HepG2 (cell line): Measurements from ENCODE around the gene TEX12. TPM values are rescaled to one million over a fixed set of nuclear protein-coding genes. Genes with fewer than 3 reads are reported as not detected.

Experiments used
- ATAC-seq: fragments of 200-7000 bp; cut with Tn5 transposase; 3 replicates; pipeline ENCODE4 v1.9.1; 2020; ENCODE audit warnings: mild to moderate bottlenecking, moderate library complexity
- BruUV-seq: library from RNA; stranded (reverse); fragments of 400-500 nt; replicated peaks from 2 replicates; lab custom pipeline; 2021; lab: Mats Ljungman, UMichigan
- CTCF ChIA-PET: fragments of 300-600 bp; formaldehyde crosslinking; extraction: SDS; loops from one replicate; lab custom pipeline; 2021; ENCODE audit warnings: low total read pairs, inconsistent platforms, low intra/inter-chr PET ratio; lab: Yijun Ruan, JAX
- POLR2A ChIA-PET: fragments of 350-600 bp; sonication (Branson Sonifier 250); formaldehyde crosslinking; loops from one replicate; lab custom pipeline; 2020; ENCODE audit warnings: antibody characterized with exemption, inconsistent platforms; lab: Yijun Ruan, JAX
- DNase-seq: peaks from one replicate; pipeline ENCODE4 v3.0.0-alpha.2; 2015; ENCODE audit warnings: low spot score
- FAIRE-seq: peaks from 3 replicates; lab custom pipeline; 2011; peaks lifted over from hg19 to GRCh38; lab: Jason Lieb, UNC
- H2AFZ ChIP-seq: one replicate; pipeline ENCODE4 v1.6.1; 2011; ENCODE audit warnings: low read length, inconsistent platforms
- H3K27ac ChIP-seq: fragments of 300-600 bp; 3 replicates; pipeline ENCODE4 v1.8.0; 2011; ENCODE audit warnings: mixed run types, mild to moderate bottlenecking, mixed read lengths, low read length, inconsistent platforms; ENCODE audit not compliant: insufficient read depth; ENCODE audit errors: extremely low read length
- H3K27me3 ChIP-seq, 2 experiments: fragments of 200-600 bp in 1 of 2; 2 replicates in 1 of 2; 3 replicates in 1 of 2; pipeline versions ENCODE4 v1.6.0 to v1.8.0; 2011; ENCODE audit warnings: low read length in 2 of 2, mild to moderate bottlenecking in 2 of 2, moderate library complexity in 2 of 2, inconsistent platforms in 1 of 2; ENCODE audit not compliant: insufficient read depth in 2 of 2, control insufficient read depth in 1 of 2
- H3K36me3 ChIP-seq, 2 experiments: fragments of 200-600 bp in 1 of 2; replicated peaks in 1 of 2; 2 replicates in 1 of 2; 3 replicates in 1 of 2; pipeline versions ENCODE4 v1.5.1 to v1.8.0; 2011; ENCODE audit warnings: low read length in 2 of 2, inconsistent platforms in 1 of 2; ENCODE audit not compliant: insufficient read depth in 2 of 2, control insufficient read depth in 1 of 2
- H3K4me1 ChIP-seq: 2 replicates; pipeline ENCODE4 v1.5.1; 2012; ENCODE audit warnings: low read length, inconsistent platforms; ENCODE audit not compliant: insufficient read depth
- H3K4me2 ChIP-seq: 2 replicates; pipeline ENCODE4 v1.6.0; 2011; ENCODE audit warnings: low read depth, low read length, inconsistent platforms
- H3K4me3 ChIP-seq, 3 experiments: fragments of 200-600 bp in 1 of 3; sonication (generic), shearing (Covaris generic) in 1 of 3; replicated peaks in 1 of 3; 2 replicates each; pipeline ENCODE4 v1.5.1; 2011 to 2016; ENCODE audit warnings: low read length in 3 of 3, inconsistent platforms in 2 of 3, low read depth in 2 of 3, mild to moderate bottlenecking in 2 of 3, control low read depth in 1 of 3, mixed read lengths in 1 of 3; ENCODE audit not compliant: insufficient read depth in 1 of 3
- H3K79me2 ChIP-seq: one replicate; pipeline ENCODE4 v1.6.1; 2011; ENCODE audit warnings: low read length, inconsistent platforms; ENCODE audit not compliant: insufficient read depth
- H3K9ac ChIP-seq: 2 replicates; pipeline ENCODE4 v1.6.0; 2011; ENCODE audit warnings: mild to moderate bottlenecking, low read depth, low read length, inconsistent platforms; ENCODE audit not compliant: insufficient read depth
- H3K9me3 ChIP-seq: 2 replicates; pipeline ENCODE4 v1.5.1; 2012; ENCODE audit warnings: mild to moderate bottlenecking, low read length
- H4K20me1 ChIP-seq: 2 replicates; pipeline ENCODE4 v1.6.0; 2011; ENCODE audit warnings: inconsistent platforms, mild to moderate bottlenecking, low read length, moderate library complexity; ENCODE audit not compliant: insufficient read depth
- ATRX ChIP-seq: sonication (generic); formaldehyde crosslinking; IDR thresholded peaks from 2 replicates; pipeline ENCODE4 v1.4.0; 2020; ENCODE audit warnings: missing genetic modification reagents, borderline replicate concordance
- HES4 ChIP-seq: sonication (generic); formaldehyde crosslinking; IDR thresholded peaks from 2 replicates; pipeline ENCODE4 v1.9.0; 2021; ENCODE audit warnings: mild to moderate bottlenecking, missing genetic modification reagents, borderline replicate concordance
- HNF4G ChIP-seq, 2 experiments: sonication (generic) in 1 of 2; formaldehyde crosslinking in 1 of 2; IDR thresholded peaks; 2 replicates each; pipeline versions ENCODE4 v1.4.0 to v1.6.1; 2011 to 2020; ENCODE audit warnings: borderline replicate concordance in 2 of 2, low read depth in 2 of 2, mild to moderate bottlenecking in 2 of 2, low read length in 1 of 2, missing genetic modification reagents in 1 of 2, moderate library complexity in 1 of 2
- MAZ ChIP-seq, 2 experiments: sonication (generic) in 1 of 2; formaldehyde crosslinking in 1 of 2; IDR thresholded peaks; 2 replicates each; pipeline versions ENCODE4 v1.5.0 to v1.6.1; 2012 to 2020; ENCODE audit warnings: low read depth in 2 of 2, mild to moderate bottlenecking in 2 of 2, borderline replicate concordance in 1 of 2, improper control_type of control experiment in 1 of 2, low read length in 1 of 2, missing genetic modification reagents in 1 of 2, moderate library complexity in 1 of 2
- NRL ChIP-seq: sonication (generic); formaldehyde crosslinking; IDR thresholded peaks from 2 replicates; pipeline ENCODE4 v1.5.0; 2020; ENCODE audit warnings: missing genetic modification reagents, mild to moderate bottlenecking, moderate library complexity, borderline replicate concordance
- SP5 ChIP-seq: IDR thresholded peaks from 2 replicates; pipeline ENCODE4 v1.6.1; 2016; ENCODE audit warnings: low read depth, borderline replicate concordance
- XRCC5 ChIP-seq: fragments of 200-400 bp; formaldehyde crosslinking; optimal IDR thresholded peaks from 2 replicates; pipeline ENCODE3; 2017; ENCODE audit warnings: mild to moderate bottlenecking, low read length
- ZNF160 ChIP-seq: sonication (generic); formaldehyde crosslinking; IDR thresholded peaks from 2 replicates; pipeline ENCODE4 v1.8.0; 2022; ENCODE audit warnings: mild to moderate bottlenecking, inconsistent platforms, missing genetic modification reagents
- WGBS: methylation state at CpG from one replicate; pipeline ENCODE4 v1.1.6; 2017; ENCODE audit warnings: low lambda C conversion rate; 5-methylcytosine and 5-hydroxymethylcytosine counted together
- in situ Hi-C: cut with HindIII; loops from 2 replicates; pipeline ENCODE4 v1.10.0; 2017; ENCODE audit warnings: low pct_unique_long_range_greater_than_20kb; ENCODE audit not compliant: extremely low pct_ligation_motif_present
- intact Hi-C: fragments of 100-400 bp; cut with micrococcal nuclease; formaldehyde crosslinking; loops from one replicate; pipeline ENCODE4 v1.10.0; 2022; ENCODE audit not compliant: unreplicated experiment
- polyA plus RNA-seq, 8 experiments: library from polyadenylated mRNA; depleted of rRNA in 3 of 8; stranded (reverse) in 7 of 8; unstranded in 1 of 8; fragments of >200 nt; fragmentation: Illumina TruSeq in 4 of 8; extraction: Trizol in 4 of 8; gene quantifications; 2 replicates each; pipeline versions ENCODE4 v1.2.1 to v1.2.3, GENCODE V29; 2011 to 2016; ENCODE audit warnings: low read depth in 4 of 8, missing spikeins in 1 of 8, mixed read lengths in 1 of 8; ENCODE audit not compliant: insufficient read depth in 1 of 8
- total RNA-seq, 5 experiments: library from RNA; depleted of rRNA; stranded (reverse); fragments of >200 nt; fragmentation: Illumina TruSeq; extraction: Trizol; gene quantifications; 2 replicates each; pipeline ENCODE4 v1.2.3, GENCODE V29; 2016; ENCODE audit warnings: low read depth in 1 of 5
- TF ChIP-seq, protein P1 (sequence below): sonication (generic); formaldehyde crosslinking; IDR thresholded peaks from 2 replicates; pipeline ENCODE4 v1.5.1; 2020; ENCODE audit warnings: mild to moderate bottlenecking, missing genetic modification reagents, moderate library complexity
- TF ChIP-seq, protein P2 (sequence below): IDR thresholded peaks from 2 replicates; pipeline ENCODE4 v1.6.1; 2018; ENCODE audit warnings: missing genetic modification reagents, mild to moderate bottlenecking, missing compliant biosample characterization
- TF ChIP-seq, protein P3 (sequence below): sonication (generic); formaldehyde crosslinking; IDR thresholded peaks from 2 replicates; pipeline ENCODE4 v1.8.1; 2022; ENCODE audit warnings: low read depth, mild to moderate bottlenecking, missing genetic modification reagents

The TEX12 gene
- total and polyA plus RNA-seq, 2 of the 13 experiments (the other 11 are each of a cell fraction or from before 2014, with no cell fraction given), result not detected

DNA sequence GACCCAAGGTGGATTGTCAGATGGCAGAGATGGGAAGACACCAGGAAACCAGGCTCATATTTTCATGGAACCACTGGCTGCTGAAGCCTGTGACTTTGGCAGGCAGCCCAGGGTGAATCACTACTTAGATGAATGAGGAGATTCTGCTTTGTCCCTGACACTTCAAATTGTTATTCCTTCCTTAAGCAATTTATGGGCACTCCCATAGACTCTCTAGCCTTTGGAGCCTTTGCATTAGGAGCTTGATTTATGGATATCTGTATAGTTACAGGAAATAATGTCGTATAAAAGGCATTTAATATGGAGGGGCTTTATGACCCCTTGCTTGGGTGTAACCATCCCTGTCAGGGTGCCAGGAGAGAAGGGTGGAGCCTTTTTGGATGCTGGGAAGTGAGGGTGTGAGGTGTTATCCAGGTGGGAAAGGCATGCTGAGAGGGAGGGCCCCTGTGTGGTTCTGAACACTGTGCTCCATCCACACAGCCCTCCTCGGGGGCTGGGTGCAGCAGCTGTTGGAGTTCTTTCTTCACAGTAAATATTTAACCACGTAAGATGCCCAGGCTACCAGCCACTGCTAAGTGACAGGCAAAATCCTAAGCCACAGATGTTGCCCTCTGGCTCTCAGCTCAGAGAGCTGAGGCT lies 38.6 kb upstream of the TEX12 start:
- no peak overlapping the region for H3K4me3 ChIP-seq
- H3K27ac ChIP-seq, result no peak overlapping the region
- H3K4me2 ChIP-seq, result no peak overlapping the region
- FAIRE-seq (no peak), ATAC-seq (no peak), DNase-seq (no peak)
- H3K36me3 ChIP-seq, result no peaks in the 10 kb centered on the region
- in situ Hi-C loops, result no loop called here
- no peaks in the 10 kb centered on the region for H3K79me2 ChIP-seq
- 12% methylated on average over 2 of the region's 3 CpGs for WGBS
- no peaks in the 10 kb centered on the region for H4K20me1 ChIP-seq
- H3K4me1 ChIP-seq, result no peaks in the 10 kb centered on the region
- no TSS peak for BruUV-seq
- H3K27me3 ChIP-seq, result no peaks in the 10 kb centered on the region
- ChIA-PET CTCF (no interaction called here), POLR2A (no interaction called here)
- no peaks in the 10 kb centered on the region for H3K9me3 ChIP-seq
- intact Hi-C loops, result no loop called here
- no peak overlapping the region for H2AFZ ChIP-seq
- H3K9ac ChIP-seq, result no peak overlapping the region
- TF ChIP-seq, protein P1, sequence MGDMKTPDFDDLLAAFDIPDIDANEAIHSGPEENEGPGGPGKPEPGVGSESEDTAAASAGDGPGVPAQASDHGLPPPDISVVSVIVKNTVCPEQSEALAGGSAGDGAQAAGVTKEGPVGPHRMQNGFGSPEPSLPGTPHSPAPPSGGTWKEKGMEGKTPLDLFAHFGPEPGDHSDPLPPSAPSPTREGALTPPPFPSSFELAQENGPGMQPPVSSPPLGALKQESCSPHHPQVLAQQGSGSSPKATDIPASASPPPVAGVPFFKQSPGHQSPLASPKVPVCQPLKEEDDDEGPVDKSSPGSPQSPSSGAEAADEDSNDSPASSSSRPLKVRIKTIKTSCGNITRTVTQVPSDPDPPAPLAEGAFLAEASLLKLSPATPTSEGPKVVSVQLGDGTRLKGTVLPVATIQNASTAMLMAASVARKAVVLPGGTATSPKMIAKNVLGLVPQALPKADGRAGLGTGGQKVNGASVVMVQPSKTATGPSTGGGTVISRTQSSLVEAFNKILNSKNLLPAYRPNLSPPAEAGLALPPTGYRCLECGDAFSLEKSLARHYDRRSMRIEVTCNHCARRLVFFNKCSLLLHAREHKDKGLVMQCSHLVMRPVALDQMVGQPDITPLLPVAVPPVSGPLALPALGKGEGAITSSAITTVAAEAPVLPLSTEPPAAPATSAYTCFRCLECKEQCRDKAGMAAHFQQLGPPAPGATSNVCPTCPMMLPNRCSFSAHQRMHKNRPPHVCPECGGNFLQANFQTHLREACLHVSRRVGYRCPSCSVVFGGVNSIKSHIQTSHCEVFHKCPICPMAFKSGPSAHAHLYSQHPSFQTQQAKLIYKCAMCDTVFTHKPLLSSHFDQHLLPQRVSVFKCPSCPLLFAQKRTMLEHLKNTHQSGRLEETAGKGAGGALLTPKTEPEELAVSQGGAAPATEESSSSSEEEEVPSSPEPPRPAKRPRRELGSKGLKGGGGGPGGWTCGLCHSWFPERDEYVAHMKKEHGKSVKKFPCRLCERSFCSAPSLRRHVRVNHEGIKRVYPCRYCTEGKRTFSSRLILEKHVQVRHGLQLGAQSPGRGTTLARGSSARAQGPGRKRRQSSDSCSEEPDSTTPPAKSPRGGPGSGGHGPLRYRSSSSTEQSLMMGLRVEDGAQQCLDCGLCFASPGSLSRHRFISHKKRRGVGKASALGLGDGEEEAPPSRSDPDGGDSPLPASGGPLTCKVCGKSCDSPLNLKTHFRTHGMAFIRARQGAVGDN (CRISPR knock-in tag), result no peak
- no peak for TF ChIP-seq HES4 (CRISPR knock-in tag)
- TF ChIP-seq MAZ (IDR thresholded peaks at IDR 0.05; ENCODE audit: borderline replicate concordance, low read depth, low read length), result no peak
- TF ChIP-seq MAZ (CRISPR knock-in tag; IDR thresholded peaks at IDR 0.05; ENCODE audit: low read depth), result no peak
- no peak for TF ChIP-seq XRCC5
- no peak for TF ChIP-seq NRL
- no peak for TF ChIP-seq ATRX (CRISPR knock-in tag)
- TF ChIP-seq HNF4G (IDR thresholded peaks at IDR 0.05; ENCODE audit: borderline replicate concordance, low read depth, low read length), result no peak
- no peak for TF ChIP-seq HNF4G (CRISPR knock-in tag; IDR thresholded peaks at IDR 0.05; ENCODE audit: borderline replicate concordance, low read depth)
- TF ChIP-seq, protein P2, sequence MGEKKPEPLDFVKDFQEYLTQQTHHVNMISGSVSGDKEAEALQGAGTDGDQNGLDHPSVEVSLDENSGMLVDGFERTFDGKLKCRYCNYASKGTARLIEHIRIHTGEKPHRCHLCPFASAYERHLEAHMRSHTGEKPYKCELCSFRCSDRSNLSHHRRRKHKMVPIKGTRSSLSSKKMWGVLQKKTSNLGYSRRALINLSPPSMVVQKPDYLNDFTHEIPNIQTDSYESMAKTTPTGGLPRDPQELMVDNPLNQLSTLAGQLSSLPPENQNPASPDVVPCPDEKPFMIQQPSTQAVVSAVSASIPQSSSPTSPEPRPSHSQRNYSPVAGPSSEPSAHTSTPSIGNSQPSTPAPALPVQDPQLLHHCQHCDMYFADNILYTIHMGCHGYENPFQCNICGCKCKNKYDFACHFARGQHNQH (CRISPR knock-in tag), result no peak
- TF ChIP-seq, protein P3, sequence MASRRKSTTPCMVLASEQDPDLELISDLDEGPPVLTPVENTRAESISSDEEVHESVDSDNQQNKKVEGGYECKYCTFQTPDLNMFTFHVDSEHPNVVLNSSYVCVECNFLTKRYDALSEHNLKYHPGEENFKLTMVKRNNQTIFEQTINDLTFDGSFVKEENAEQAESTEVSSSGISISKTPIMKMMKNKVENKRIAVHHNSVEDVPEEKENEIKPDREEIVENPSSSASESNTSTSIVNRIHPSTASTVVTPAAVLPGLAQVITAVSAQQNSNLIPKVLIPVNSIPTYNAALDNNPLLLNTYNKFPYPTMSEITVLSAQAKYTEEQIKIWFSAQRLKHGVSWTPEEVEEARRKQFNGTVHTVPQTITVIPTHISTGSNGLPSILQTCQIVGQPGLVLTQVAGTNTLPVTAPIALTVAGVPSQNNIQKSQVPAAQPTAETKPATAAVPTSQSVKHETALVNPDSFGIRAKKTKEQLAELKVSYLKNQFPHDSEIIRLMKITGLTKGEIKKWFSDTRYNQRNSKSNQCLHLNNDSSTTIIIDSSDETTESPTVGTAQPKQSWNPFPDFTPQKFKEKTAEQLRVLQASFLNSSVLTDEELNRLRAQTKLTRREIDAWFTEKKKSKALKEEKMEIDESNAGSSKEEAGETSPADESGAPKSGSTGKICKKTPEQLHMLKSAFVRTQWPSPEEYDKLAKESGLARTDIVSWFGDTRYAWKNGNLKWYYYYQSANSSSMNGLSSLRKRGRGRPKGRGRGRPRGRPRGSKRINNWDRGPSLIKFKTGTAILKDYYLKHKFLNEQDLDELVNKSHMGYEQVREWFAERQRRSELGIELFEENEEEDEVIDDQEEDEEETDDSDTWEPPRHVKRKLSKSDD (CRISPR knock-in tag), result no peak
- TF ChIP-seq ZNF160 (CRISPR knock-in tag), result no peak
- no peak for TF ChIP-seq SP5 (CRISPR knock-in tag)
